Caco-2 (cell line): ENCODE data around the gene BABAM2. TPM values are rescaled to one million over a fixed set of nuclear protein-coding genes. Genes with fewer than 3 reads are reported as not detected.

ENCODE experiments used
- BruUV-seq: library from RNA; stranded (reverse); fragments of 400-500 nt; replicated peaks from 2 replicates; lab custom pipeline; 2021; lab: Mats Ljungman, UMichigan
- CTCF ChIA-PET: fragments of 300-600 bp; sonication (Branson Sonifier 250); formaldehyde crosslinking; loops from one replicate; lab custom pipeline; 2022; ENCODE audit warnings: antibody characterized with exemption; lab: Charles Lee
- POLR2A ChIA-PET: fragments of 300-600 bp; sonication (Branson Sonifier 250); formaldehyde crosslinking; loops from one replicate; lab custom pipeline; 2022; ENCODE audit warnings: antibody characterized with exemption; lab: Charles Lee
- DNase-seq, 2 experiments: peaks; one replicate each; pipeline versions ENCODE4 v3.0.0 to v3.0.0-alpha.2; 2020 to 2022
- H3K27me3 ChIP-seq: replicated peaks from 2 replicates; pipeline ENCODE4 v1.6.0; 2011; ENCODE audit warnings: low read length; ENCODE audit not compliant: control insufficient read depth, insufficient read depth
- H3K36me3 ChIP-seq: 2 replicates; pipeline ENCODE4 v1.5.1; 2011; ENCODE audit warnings: low read length; ENCODE audit not compliant: control insufficient read depth, insufficient read depth
- H3K4me1 ChIP-seq: fragments of 250-450 bp; sonication (Bioruptor Pico); 2 replicates; pipeline ENCODE4 v1.5.1; 2020; ENCODE audit warnings: mild to moderate bottlenecking
- H3K4me3 ChIP-seq: 2 replicates; pipeline ENCODE4 v1.5.1; 2011; ENCODE audit warnings: low read depth, mild to moderate bottlenecking, control low read depth, low read length
- H3K9me3 ChIP-seq: fragments of 250-450 bp; sonication (Bioruptor Pico); 2 replicates; pipeline ENCODE4 v1.5.1; 2020; ENCODE audit warnings: mild to moderate bottlenecking, moderate library complexity
- H3K27ac Mint-ChIP-seq: one replicate; pipeline ENCODE4 v1.8.0; 2022; ENCODE audit warnings: mixed read lengths; ENCODE audit not compliant: unreplicated experiment
- H3K27me3 Mint-ChIP-seq: one replicate; pipeline ENCODE4 v1.8.0; 2022; ENCODE audit warnings: mixed read lengths; ENCODE audit not compliant: insufficient read depth, unreplicated experiment
- H3K36me3 Mint-ChIP-seq: one replicate; pipeline ENCODE4 v1.8.0; 2022; ENCODE audit warnings: mild to moderate bottlenecking, mixed read lengths; ENCODE audit not compliant: insufficient read depth, unreplicated experiment
- H3K4me1 Mint-ChIP-seq: one replicate; pipeline ENCODE4 v1.8.0; 2022; ENCODE audit warnings: low read depth, mixed read lengths; ENCODE audit not compliant: unreplicated experiment
- H3K4me3 Mint-ChIP-seq: one replicate; pipeline ENCODE4 v1.8.0; 2022; ENCODE audit warnings: mild to moderate bottlenecking, moderate library complexity, mixed read lengths; ENCODE audit not compliant: unreplicated experiment
- H3K9me3 Mint-ChIP-seq: one replicate; pipeline ENCODE4 v1.8.0; 2022; ENCODE audit warnings: mixed read lengths; ENCODE audit not compliant: unreplicated experiment
- intact Hi-C: fragments of 100-400 bp; cut with micrococcal nuclease; formaldehyde crosslinking; loops from one replicate; pipeline ENCODE4 v1.10.0; 2022; ENCODE audit not compliant: unreplicated experiment
- total RNA-seq: library from RNA; stranded (reverse); gene quantifications from 2 replicates; pipeline ENCODE4 v1.2.3, GENCODE V29; 2022
- TF ChIP-seq, protein P1 (sequence below), 2 experiments: fragments of 200-600 bp in 1 of 2; IDR thresholded peaks; 1 replicate in 1 of 2; 2 replicates in 1 of 2; pipeline versions ENCODE4 v1.5.1 to v1.8.0; 2011 to 2022; ENCODE audit warnings: antibody characterized with exemption in 1 of 2, control low read depth in 1 of 2, inconsistent platforms in 1 of 2, low read depth in 1 of 2, low read length in 1 of 2, mild to moderate bottlenecking in 1 of 2, moderate library complexity in 1 of 2; ENCODE audit not compliant: insufficient read depth in 1 of 2, severe bottlenecking in 1 of 2, unreplicated experiment in 1 of 2

Gene BABAM2
- total RNA-seq, 1 experiment from 2014 or later: 57.3 TPM

- CTCF ChIA-PET: interaction anchor here (0.6 to 1.4 kb wide), 3 partner anchors 32 to 461 kb away, joined by 3 read pairs; partner anchors contain the start of gene NRBP1
These were observed 769 bp upstream of the BABAM2 start for GRCh38 chr2:27889774-27890145.

GRCh38 chr2:27890924-27891672 is 569 bp downstream of the BABAM2 start:
- Histone ChIP-seq H3K4me3 (peak overlapping the region; percentile 63), H3K4me1 (no peaks in the 10 kb centered on the region), H3K9me3 (no peaks in the 10 kb centered on the region), H3K27me3 (no peaks in the 10 kb centered on the region), H3K36me3 (no peaks in the 10 kb centered on the region)
- H3K4me1 Mint-ChIP-seq: no peaks in the 10 kb centered on the region
- H3K27me3 Mint-ChIP-seq: no peaks in the 10 kb centered on the region
- H3K36me3 Mint-ChIP-seq: peaks cover 29% of the 10 kb centered on the region
- ChIA-PET CTCF (interaction anchor here (1.4 kb wide), 1 partner anchor 168 kb away, joined by 3 read pairs; no protein-coding TSS in a partner anchor), POLR2A (interaction anchor here (1.0 to 1.5 kb wide), 2 partner anchors 138 to 188 kb away, joined by 7 to 14 read pairs; no protein-coding TSS in a partner anchor)
- intact Hi-C loops: loop anchor here (1.0 to 2.0 kb wide), 5 partner anchors 40 to 499 kb away; no protein-coding TSS in a partner anchor
- BruUV-seq: TSS peak; percentile 72
- DNase-seq: peak; percentile 80 to 81
- TF ChIP-seq, protein P1, sequence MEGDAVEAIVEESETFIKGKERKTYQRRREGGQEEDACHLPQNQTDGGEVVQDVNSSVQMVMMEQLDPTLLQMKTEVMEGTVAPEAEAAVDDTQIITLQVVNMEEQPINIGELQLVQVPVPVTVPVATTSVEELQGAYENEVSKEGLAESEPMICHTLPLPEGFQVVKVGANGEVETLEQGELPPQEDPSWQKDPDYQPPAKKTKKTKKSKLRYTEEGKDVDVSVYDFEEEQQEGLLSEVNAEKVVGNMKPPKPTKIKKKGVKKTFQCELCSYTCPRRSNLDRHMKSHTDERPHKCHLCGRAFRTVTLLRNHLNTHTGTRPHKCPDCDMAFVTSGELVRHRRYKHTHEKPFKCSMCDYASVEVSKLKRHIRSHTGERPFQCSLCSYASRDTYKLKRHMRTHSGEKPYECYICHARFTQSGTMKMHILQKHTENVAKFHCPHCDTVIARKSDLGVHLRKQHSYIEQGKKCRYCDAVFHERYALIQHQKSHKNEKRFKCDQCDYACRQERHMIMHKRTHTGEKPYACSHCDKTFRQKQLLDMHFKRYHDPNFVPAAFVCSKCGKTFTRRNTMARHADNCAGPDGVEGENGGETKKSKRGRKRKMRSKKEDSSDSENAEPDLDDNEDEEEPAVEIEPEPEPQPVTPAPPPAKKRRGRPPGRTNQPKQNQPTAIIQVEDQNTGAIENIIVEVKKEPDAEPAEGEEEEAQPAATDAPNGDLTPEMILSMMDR (IDR thresholded peaks at IDR 0.05; ENCODE audit: insufficient read depth in 1 of 2, low read depth in 1 of 2, low read length in 1 of 2, severe bottlenecking in 1 of 2, unreplicated experiment in 1 of 2): no peak
- no peaks in the 10 kb centered on the region for H3K9me3 Mint-ChIP-seq
- peak overlapping the region; percentile 99 for H3K27ac Mint-ChIP-seq
- peak overlapping the region; percentile 100 for H3K4me3 Mint-ChIP-seq

More at GRCh38 chr2:27889774-27890145, 769 bp upstream of the BABAM2 start:
- Histone ChIP-seq H3K4me3 (peak overlapping the region; percentile 63), H3K27me3 (no peaks in the 10 kb centered on the region), H3K4me1 (no peaks in the 10 kb centered on the region), H3K36me3 (no peaks in the 10 kb centered on the region), H3K9me3 (no peaks in the 10 kb centered on the region)
- H3K27ac Mint-ChIP-seq: peak overlapping the region; percentile 99
- TF ChIP-seq, protein P1 (IDR thresholded peaks at IDR 0.05; ENCODE audit: insufficient read depth in 1 of 2, low read depth in 1 of 2, low read length in 1 of 2, severe bottlenecking in 1 of 2, unreplicated experiment in 1 of 2): peak in 1 of 2 experiments; percentile 1
- H3K4me1 Mint-ChIP-seq: no peaks in the 10 kb centered on the region
- peak in 1 of 2 experiments; percentile 41 for DNase-seq
- peaks cover 21% of the 10 kb centered on the region for H3K36me3 Mint-ChIP-seq
- H3K27me3 Mint-ChIP-seq: no peaks in the 10 kb centered on the region
- H3K9me3 Mint-ChIP-seq: no peaks in the 10 kb centered on the region
- H3K4me3 Mint-ChIP-seq: peak overlapping the region; percentile 100
- BruUV-seq: TSS peak; percentile 56
- intact Hi-C loops: loop anchor here (1.0 to 10.0 kb wide), 6 partner anchors 41 to 501 kb away; no protein-coding TSS in a partner anchor
- POLR2A ChIA-PET: interaction anchor here (0.6 to 1.5 kb wide), 7 partner anchors 11 to 380 kb away, joined by 3 to 14 read pairs (median 6); no protein-coding TSS in a partner anchor

GRCh38 chr2:27891673-27892105 is 1.2 kb downstream of the BABAM2 start:
- H3K36me3 Mint-ChIP-seq: peaks cover 29% of the 10 kb centered on the region
- BruUV-seq: no TSS peak
- CTCF ChIA-PET: no interaction called here
- H3K4me3 Mint-ChIP-seq: peak overlapping the region; percentile 100
- no peaks in the 10 kb centered on the region for H3K4me1 ChIP-seq
- intact Hi-C loops: loop anchor here (2.0 kb wide), 2 partner anchors 39 to 189 kb away; no protein-coding TSS in a partner anchor
- H3K27me3 Mint-ChIP-seq: no peaks in the 10 kb centered on the region
- no peak for DNase-seq
- H3K36me3 ChIP-seq: no peaks in the 10 kb centered on the region
- H3K9me3 Mint-ChIP-seq: no peaks in the 10 kb centered on the region
- POLR2A ChIA-PET: no interaction called here
- H3K9me3 ChIP-seq: no peaks in the 10 kb centered on the region
- no peaks in the 10 kb centered on the region for H3K27me3 ChIP-seq
- no peaks in the 10 kb centered on the region for H3K4me1 Mint-ChIP-seq
- TF ChIP-seq, protein P1 (IDR thresholded peaks at IDR 0.05; ENCODE audit: insufficient read depth in 1 of 2, low read depth in 1 of 2, low read length in 1 of 2, severe bottlenecking in 1 of 2, unreplicated experiment in 1 of 2): no peak
- H3K27ac Mint-ChIP-seq: peak overlapping the region; percentile 99
- peak overlapping the region; percentile 63 for H3K4me3 ChIP-seq
